Measurements from ENCODE around the gene HTT. TPM values are rescaled to one million over a fixed set of nuclear protein-coding genes. Genes with fewer than 3 reads are reported as not detected.

Gene HTT
- total and polyA plus RNA-seq, 2 of the 13 experiments (the other 11 are each of a cell fraction or from before 2014, with no cell fraction given): 17.5 to 19.5 TPM

DNA sequence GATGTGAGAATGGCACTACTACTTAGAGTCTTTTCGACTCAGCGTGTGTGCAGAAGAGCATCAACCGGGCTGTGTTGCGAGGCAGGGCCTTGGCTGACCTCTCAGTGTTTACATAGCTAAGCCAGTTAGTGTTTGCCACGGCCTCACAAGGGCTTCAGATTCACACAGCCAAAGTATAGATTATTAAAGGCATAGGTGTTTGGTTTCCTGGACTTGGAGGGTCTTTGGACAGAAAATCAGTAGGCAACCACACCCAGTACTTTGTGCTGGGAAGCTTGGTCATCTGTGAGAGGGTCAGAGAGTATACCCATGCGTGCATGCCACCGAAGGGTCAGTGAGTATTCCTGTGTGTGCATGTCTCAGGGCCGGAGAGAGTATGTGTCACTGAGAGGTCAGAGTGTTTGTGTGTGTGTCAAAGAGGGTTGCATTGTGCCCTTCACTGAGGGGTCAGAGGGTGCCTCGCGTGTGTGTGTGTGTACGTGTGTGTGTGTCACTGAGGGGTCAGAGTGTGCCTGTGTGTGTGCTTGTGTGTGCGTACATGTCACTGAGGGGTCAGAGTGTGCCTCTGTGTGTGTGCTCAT, 104.7 kb downstream of the HTT start (continued):
- 0 out of 2 replicates have a peak, but pooled peaks have one; percentile 31 for TF ChIP-seq FOXC1 (CRISPR knock-in tag; IDR thresholded peaks at IDR 0.05; ENCODE audit: borderline replicate concordance)
- no peak for TF ChIP-seq MTA1 (CRISPR knock-in tag; IDR thresholded peaks at IDR 0.05; ENCODE audit: borderline replicate concordance)
- no peak for TF ChIP-seq ZSCAN12 (CRISPR knock-in tag; IDR thresholded peaks at IDR 0.05)
- TF ChIP-seq ZNF30 (CRISPR knock-in tag; IDR thresholded peaks at IDR 0.05): no peak
- TF ChIP-seq ZMYM2 (CRISPR knock-in tag; IDR thresholded peaks at IDR 0.05): no peak
- TF ChIP-seq UBTF (CRISPR knock-in tag; IDR thresholded peaks at IDR 0.05): no peak
- no peak for TF ChIP-seq BATF2 (CRISPR knock-in tag; IDR thresholded peaks at IDR 0.05)
- TF ChIP-seq, protein P1, sequence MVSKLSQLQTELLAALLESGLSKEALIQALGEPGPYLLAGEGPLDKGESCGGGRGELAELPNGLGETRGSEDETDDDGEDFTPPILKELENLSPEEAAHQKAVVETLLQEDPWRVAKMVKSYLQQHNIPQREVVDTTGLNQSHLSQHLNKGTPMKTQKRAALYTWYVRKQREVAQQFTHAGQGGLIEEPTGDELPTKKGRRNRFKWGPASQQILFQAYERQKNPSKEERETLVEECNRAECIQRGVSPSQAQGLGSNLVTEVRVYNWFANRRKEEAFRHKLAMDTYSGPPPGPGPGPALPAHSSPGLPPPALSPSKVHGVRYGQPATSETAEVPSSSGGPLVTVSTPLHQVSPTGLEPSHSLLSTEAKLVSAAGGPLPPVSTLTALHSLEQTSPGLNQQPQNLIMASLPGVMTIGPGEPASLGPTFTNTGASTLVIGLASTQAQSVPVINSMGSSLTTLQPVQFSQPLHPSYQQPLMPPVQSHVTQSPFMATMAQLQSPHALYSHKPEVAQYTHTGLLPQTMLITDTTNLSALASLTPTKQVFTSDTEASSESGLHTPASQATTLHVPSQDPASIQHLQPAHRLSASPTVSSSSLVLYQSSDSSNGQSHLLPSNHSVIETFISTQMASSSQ (IDR thresholded peaks at IDR 0.05; ENCODE audit: low read depth): no peak
- TF ChIP-seq, protein P1 (CRISPR knock-in tag; IDR thresholded peaks at IDR 0.05; ENCODE audit: borderline replicate concordance): no peak
- TF ChIP-seq GABPB1 (CRISPR knock-in tag; IDR thresholded peaks at IDR 0.05): no peak
- no peak for TF ChIP-seq AGO2 (optimal IDR thresholded peaks at IDR 0.05; ENCODE audit: low read depth, low read length)
- TF ChIP-seq ZNF160 (CRISPR knock-in tag; IDR thresholded peaks at IDR 0.05): no peak
- no peak for TF ChIP-seq ZNF747 (CRISPR knock-in tag; IDR thresholded peaks at IDR 0.05; ENCODE audit: borderline replicate concordance)
- no peak for TF ChIP-seq ZNF234 (CRISPR knock-in tag; conservative IDR thresholded peaks at IDR 0.05)
- TF ChIP-seq, protein P2, sequence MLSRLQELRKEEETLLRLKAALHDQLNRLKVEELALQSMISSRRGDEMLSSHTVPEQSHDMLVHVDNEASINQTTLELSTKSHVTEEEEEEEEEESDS (CRISPR knock-in tag; IDR thresholded peaks at IDR 0.05; ENCODE audit: borderline replicate concordance): no peak
- TF ChIP-seq RBFOX2 (IDR thresholded peaks at IDR 0.05; ENCODE audit: low read depth, low read length): no peak
- 0 out of 2 replicates have a peak, but pooled peaks have one; percentile 4 for TF ChIP-seq SNAPC2 (CRISPR knock-in tag; IDR thresholded peaks at IDR 0.05)
- peak; percentile 92; the same call in 1 of the 2 replicates for TF ChIP-seq RXRA (CRISPR knock-in tag; IDR thresholded peaks at IDR 0.05)
- TF ChIP-seq DZIP1 (CRISPR knock-in tag; IDR thresholded peaks at IDR 0.05): no peak
- TF ChIP-seq NR2C2 (CRISPR knock-in tag; IDR thresholded peaks at IDR 0.05; ENCODE audit: borderline replicate concordance): peak; percentile 77

Data from HepG2 (cell line).